HG03039 (cell line): ENCODE results near the gene PKLR.
"Not testable (repeated sequence)": the region's sequence is repeated elsewhere in the genome, so short reads cannot be mapped to it uniquely, and the experiment has no call there.

Experiments
- ATAC-seq: cut with Tn5 transposase; IDR thresholded peaks from one replicate; pipeline ENCODE4 v1.9.1; 2021; ENCODE audit warnings: mild to moderate bottlenecking, moderate library complexity; ENCODE audit not compliant: unreplicated experiment

Gene PKLR

GRCh38 chr1:155260276-155260675 lies 41.0 kb downstream of the PKLR start:
- no peak for ATAC-seq

- no peak for ATAC-seq
Observed at GRCh38 chr1:155256058-155256852, 45.0 kb downstream of the PKLR start.

DNA sequence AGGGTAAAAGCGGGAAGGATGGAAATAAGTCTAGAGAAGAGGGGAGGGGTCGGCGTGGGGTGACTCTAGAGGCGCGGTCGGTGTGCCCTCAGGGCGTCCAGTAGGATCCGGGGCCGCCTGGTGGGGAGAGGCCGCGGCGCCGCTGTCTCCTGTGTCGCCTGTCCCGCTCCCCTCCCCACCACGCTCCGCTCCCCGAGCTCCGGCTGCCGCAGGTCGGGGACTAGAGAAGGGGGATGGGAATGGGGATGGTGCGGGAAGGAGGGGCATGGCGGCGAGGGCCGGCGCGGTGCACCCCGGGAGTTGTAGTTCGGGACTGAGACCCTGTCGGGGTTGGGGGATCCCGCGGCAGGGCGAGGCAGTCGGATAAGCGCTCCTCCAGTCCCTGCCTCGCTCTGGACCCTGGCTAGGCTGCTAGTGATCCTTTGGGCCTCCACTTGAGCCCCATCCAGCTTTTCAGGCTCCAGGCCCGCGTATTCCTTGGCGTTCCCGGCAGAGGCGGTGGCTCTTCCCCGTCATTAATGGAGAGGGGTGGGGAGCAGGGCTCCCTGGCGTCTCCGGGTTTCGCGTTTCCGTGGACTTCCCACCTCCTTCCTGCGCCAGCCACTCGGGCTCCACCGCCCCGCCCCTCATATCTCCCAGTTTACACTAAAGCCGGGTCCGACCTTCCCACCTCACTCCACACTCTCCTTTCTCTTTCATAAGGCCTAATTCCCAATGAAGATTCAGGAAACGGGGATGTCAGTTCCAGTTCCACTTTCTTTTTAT lies 45.8 kb downstream of the PKLR start, which contains the start of gene ENTREP3:
Gene ENTREP3, minus strand, starts transcription at position 241 of the 765 bp plus-strand sequence. CDS start 606 bp downstream, outside the sequence.
- ATAC-seq = peak; percentile 35

DNA sequence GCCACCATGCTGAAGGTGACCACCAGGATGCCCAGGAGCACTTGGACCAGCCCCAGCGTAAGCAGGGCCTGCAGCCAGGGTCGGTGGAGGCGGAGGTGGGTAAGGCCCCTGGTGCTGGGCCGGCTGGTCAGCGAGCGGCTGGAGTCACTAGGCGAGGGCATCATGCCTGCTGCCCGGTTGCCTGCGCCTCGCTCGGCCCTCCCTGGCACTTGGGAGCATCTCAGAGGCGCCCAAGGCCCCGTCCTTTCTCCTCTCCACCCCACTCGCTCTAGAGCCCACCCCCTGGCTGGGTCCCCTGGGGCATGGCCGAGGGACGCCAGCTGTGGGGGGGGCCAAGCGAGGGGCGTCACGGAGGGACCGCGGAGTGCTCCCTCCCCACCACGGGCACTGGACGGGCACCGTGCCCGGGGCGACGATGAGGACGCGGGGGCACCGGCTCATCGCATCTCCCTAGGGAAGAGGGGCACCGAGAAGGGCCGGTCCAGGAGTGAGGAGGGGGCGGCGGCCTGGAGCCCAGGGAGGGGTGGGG lies 46.5 kb downstream of the PKLR start:
- ATAC-seq = no peak

DNA sequence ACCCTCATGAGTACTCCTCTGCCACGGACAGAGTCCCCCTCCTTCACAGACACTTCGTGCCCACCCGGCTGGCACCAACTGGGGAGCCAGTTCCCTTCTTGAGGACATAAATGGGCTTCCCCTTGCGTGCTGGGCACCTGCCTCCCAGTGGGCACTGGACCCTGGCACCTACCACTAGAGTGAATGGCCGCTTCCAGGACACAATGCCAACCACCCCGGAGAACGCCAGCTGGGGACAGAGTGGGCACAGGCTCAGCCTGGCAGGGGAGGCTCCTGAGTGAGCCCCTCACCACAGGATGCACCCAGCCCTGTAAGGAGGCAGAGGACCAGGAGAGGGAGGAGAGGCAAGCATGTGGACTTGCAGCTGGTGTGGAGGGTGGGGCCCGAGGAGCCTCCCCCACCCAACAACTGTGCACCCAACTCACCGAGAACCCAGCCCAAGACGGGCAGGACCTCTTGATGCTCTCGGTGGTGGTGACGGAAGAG lies 47.0 kb downstream of the PKLR start:
- ATAC-seq = no peak

DNA sequence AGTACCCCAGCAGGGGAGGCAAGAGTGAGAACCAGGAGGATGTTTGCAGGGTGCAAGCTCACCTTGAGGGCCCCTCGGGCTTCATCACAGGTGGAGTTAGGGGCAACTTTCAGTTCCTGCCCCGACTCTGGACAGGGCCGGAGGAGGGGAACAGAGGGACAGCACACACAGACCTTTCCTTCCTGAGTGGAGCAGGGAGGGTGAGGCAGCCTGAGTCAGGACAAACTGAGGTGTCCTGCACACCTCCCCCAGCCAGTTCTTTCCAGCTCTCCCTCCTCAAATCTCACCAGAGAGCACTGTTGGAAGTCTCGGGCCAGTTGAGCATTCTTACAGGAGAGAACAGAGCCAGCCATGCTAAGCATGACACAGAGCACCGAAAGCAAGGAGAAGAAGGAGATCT lies 47.4 kb downstream of the PKLR start:
- ATAC-seq = no peak

- no peak for ATAC-seq
Observed at GRCh38 chr1:155253208-155253607, 48.0 kb downstream of the PKLR start.

- no peak for ATAC-seq
Observed at GRCh38 chr1:155251566-155251965, 49.7 kb downstream of the PKLR start.

- peak; percentile 77 for ATAC-seq
Observed at GRCh38 chr1:155250633-155251449, 50.4 kb downstream of the PKLR start.

DNA sequence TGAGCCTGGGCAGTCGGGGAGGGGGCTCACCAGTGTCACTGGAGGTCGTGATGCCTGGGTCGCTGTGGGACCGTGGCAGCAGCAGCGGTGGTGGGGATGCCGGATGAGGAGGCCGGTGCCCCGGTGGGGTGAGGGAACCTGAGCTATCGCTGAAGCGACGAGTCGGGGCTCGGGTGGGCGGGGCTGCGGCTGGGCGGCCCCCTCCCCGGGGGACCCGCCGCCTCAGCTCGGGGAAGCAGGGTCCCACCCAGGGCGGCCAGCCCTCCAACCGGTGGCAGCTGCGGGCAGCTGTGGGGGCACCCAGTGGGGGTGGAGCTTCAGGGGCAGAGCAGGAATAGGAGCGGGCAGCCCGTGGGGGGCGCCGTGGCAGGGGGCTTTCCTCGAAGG lies 51.0 kb downstream of the PKLR start:
- peak; percentile 9 for ATAC-seq

GRCh38 chr1:155247667-155248553 lies 53.3 kb downstream of the PKLR start:
- ATAC-seq = no peak

DNA sequence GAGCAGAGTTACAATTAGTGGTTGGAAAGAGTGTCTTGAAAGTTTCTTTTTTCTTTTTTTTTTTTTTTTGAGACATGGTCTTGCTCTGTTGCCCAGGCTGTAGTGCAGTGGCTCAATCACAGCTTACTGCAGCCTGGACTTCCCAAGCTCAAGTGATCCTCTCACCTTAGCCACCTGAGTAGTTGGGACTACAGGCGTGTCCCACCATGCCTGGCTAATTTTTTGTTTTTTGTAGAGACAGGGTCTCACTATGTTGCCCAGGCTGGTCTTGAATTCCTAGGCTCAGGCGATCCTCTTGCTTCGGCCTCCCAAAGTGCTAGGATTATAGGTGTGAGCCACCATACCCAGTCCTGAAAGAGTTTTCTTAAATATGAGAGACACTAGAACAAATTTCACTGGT lies 54.4 kb downstream of the PKLR start:
- ATAC-seq = not testable (repeated sequence)

- ATAC-seq = peak; percentile 3
Observed at GRCh38 chr1:155245163-155245524, 56.1 kb downstream of the PKLR start.

DNA sequence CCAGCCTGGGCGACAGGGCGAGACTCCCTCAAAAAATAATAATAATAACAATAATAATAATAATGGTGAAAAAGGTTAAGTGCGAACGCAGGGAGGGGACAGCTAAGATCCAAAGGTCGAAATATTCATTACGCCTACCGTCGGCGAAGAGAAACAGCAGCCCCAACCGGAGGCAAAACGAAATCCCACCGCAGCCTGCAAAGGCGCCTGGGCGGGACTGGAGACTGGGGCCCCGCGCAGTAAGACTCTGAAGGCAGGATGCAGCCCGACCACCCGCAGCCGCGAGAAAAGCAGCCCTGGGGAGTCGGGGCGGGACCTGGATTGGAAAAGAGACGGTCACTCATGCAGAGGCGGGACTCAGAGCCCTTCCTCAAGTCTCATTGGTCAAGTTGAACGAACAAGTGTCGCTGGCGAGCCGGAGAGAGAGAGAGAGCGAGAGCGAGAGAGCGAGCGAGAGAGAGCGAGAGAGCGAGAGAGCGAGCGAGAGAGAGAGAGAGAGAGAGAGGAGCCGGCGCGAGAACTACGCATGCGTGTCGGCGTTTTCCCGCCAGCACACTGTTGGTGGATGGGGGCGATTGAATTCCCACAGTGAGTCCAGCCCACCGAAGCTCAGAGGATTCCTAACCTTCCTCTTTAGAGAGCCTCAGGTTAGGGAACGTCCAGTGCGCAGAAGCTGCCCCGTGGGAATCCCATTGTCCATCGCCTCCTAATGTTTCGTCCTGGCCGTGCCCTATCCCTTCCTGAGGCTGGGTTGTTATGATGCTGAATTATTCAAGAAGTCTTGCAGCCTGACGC lies 56.7 kb downstream of the PKLR start:
- peak; percentile 75 for ATAC-seq

DNA sequence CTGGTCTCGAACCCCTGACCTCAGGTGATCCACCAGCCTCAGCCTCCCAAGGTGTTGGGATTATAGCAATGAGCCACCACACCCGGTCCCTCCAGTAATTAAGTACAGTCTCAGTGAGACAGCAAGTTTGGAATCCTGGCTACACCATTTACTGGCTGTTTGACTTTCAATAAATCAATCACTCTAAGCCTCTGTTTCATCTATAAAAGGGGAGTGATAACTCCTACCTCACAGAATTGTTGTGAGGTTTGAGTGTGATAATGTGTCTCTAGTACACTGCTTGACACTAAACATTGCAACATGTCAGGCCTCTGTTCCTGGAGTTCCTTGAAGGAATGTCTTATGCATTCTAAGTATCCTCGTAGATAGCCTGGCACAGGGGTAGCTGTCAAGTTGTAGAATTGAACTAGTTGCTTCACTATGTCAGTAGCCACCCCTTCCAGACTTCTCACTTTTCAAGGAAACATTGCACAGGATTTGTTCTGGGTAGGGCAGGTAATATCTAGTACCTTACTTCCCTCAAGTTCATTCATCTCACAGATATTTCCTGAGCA lies 58.4 kb downstream of the PKLR start:
- ATAC-seq = no peak

DNA sequence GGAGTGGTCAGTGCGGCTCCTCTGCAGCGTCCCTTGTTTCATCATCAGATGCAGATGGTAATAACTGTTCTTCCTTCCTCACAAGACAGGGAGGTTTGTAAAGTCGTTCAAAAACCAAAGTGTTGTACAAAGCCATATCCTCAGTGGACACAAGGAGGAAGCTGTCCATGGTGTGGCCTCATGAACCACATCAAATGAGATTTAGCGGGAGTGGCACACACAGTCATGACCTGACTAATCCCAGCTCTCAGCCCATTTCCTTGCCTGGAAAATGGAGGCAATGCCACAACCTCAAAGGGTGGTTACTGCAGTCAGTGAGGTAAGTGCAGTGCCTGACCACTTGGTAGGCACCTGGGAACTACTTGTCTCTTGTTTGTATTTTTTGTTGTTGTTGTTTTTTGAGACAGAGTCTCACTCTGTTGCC lies 59.4 kb downstream of the PKLR start:
- no peak for ATAC-seq

DNA sequence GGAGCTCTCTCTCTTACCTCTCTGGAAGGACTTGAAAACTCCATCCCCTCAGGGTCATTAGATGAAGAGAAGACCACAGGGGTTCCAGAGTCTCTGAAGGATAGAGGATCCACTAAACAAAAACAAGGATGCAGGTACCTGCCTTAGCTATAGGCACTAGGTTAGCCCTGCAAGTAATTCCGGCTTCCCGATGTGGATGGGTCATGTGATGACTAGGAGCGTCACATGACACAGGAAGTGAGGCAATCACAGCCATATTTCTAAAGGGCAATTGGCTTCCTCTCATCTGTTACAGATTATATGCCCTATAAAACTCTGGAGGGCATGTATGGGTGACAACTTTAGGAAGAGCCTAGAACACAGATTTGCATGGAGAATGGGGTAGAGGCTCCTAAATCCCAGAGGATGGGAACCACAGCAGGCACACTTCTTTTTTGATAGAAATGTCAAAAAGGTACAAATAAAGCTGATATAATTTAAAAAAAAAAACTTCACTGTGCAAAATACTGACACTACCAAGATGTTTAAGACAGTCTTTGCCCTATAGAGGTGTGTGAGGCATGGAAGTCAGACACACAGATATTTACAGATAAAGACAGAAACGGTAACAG lies 60.1 kb downstream of the PKLR start:
- no peak for ATAC-seq
